ENCODE results near the gene RTCA. TPM values are rescaled to one million over a fixed set of nuclear protein-coding genes. Genes with fewer than 3 reads are reported as not detected.

Gene RTCA
- 52.7 and 64.4 TPM in 2 replicates for total RNA-seq

GRCh38 chr1:100265931-100266740, at the start of gene RTCA:
Gene RTCA, plus strand, starts transcription at chr1:100266216. Its CDS starts 160 bp downstream, at chr1:100266376.

GRCh38 chr1:100249537-100250257, 16.3 kb upstream of the RTCA start, which contains the start of gene DBT:
Gene DBT, minus strand, starts transcription at chr1:100249834. Its CDS starts 14 bp downstream, at chr1:100249820.

Other genes starting within 250 kb of the RTCA start
- gene SASS6, start 133.3 kb upstream of the RTCA start, total RNA-seq: 2.5 and 5.4 TPM in 2 replicates
- gene TRMT13, start 133.1 kb upstream of the RTCA start, total RNA-seq: 10.7 and 14.4 TPM in 2 replicates
- gene LRRC39, start 88.0 kb upstream of the RTCA start, total RNA-seq: 0.38 and 1.4 TPM in 2 replicates
- gene DBT, start 16.4 kb upstream of the RTCA start, total RNA-seq: 5.2 and 6.8 TPM in 2 replicates
- gene CDC14A, start 86.3 kb downstream of the RTCA start, total RNA-seq: 2.5 and 2.7 TPM in 2 replicates

Data from regular cardiac myocyte (primary cell).